HepG2 (cell line): ENCODE data around the gene HPD. TPM values are rescaled to one million over a fixed set of nuclear protein-coding genes. Genes with fewer than 3 reads are reported as not detected.

Experiments
- ATF1 ChIP-seq: IDR thresholded peaks from 2 replicates; pipeline ENCODE4 v1.6.1; 2016; ENCODE audit warnings: mild to moderate bottlenecking, control low read depth
- FOXK2 ChIP-seq: fragments of 450-650 bp; IDR thresholded peaks from 2 replicates; pipeline ENCODE4 v1.6.1; 2016
- GTF3A ChIP-seq: sonication (generic); formaldehyde crosslinking; conservative IDR thresholded peaks from 2 replicates; pipeline ENCODE4 v1.4.0; 2020; ENCODE audit warnings: mild to moderate bottlenecking, missing genetic modification reagents
- ISX ChIP-seq: sonication (generic); formaldehyde crosslinking; conservative IDR thresholded peaks from 2 replicates; pipeline ENCODE4 v1.5.0; 2020; ENCODE audit warnings: missing genetic modification reagents
- KDM1A ChIP-seq: IDR thresholded peaks from 2 replicates; pipeline ENCODE4 v1.6.1; 2016; ENCODE audit warnings: missing compliant biosample characterization
- PHF21A ChIP-seq: sonication (generic); formaldehyde crosslinking; IDR thresholded peaks from 2 replicates; pipeline ENCODE4 v1.5.0; 2020; ENCODE audit warnings: mild to moderate bottlenecking, missing genetic modification reagents
- REXO4 ChIP-seq: sonication (generic); formaldehyde crosslinking; IDR thresholded peaks from 2 replicates; pipeline ENCODE4 v1.8.0; 2022; ENCODE audit warnings: missing genetic modification reagents, mild to moderate bottlenecking, borderline replicate concordance
- SIN3A ChIP-seq: IDR thresholded peaks from 2 replicates; pipeline ENCODE4 v1.6.1; 2011; ENCODE audit warnings: low read depth, mild to moderate bottlenecking, control low read depth, low read length, borderline replicate concordance
- TMF1 ChIP-seq: sonication (generic); formaldehyde crosslinking; IDR thresholded peaks from 2 replicates; pipeline ENCODE4 v1.8.1; 2022; ENCODE audit warnings: low read depth, missing genetic modification reagents
- WIZ ChIP-seq: sonication (generic); formaldehyde crosslinking; IDR thresholded peaks from 2 replicates; pipeline ENCODE4 v1.5.1; 2020; ENCODE audit warnings: mild to moderate bottlenecking, missing genetic modification reagents
- ZFP36L1 ChIP-seq: sonication (generic); formaldehyde crosslinking; IDR thresholded peaks from 2 replicates; pipeline ENCODE4 v1.8.0; 2022; ENCODE audit warnings: mild to moderate bottlenecking, missing genetic modification reagents, moderate library complexity
- ZKSCAN5 ChIP-seq: sonication (generic); formaldehyde crosslinking; IDR thresholded peaks from 2 replicates; pipeline ENCODE4 v1.5.1; 2020; ENCODE audit warnings: mild to moderate bottlenecking, missing genetic modification reagents
- ZNF383 ChIP-seq: sonication (generic); formaldehyde crosslinking; IDR thresholded peaks from 2 replicates; pipeline ENCODE4 v1.4.0; 2020; ENCODE audit warnings: missing genetic modification reagents, mild to moderate bottlenecking, borderline replicate concordance
- ZNF430 ChIP-seq: sonication (generic); formaldehyde crosslinking; IDR thresholded peaks from 2 replicates; pipeline ENCODE4 v1.9.0; 2021; ENCODE audit warnings: mild to moderate bottlenecking, missing genetic modification reagents
- ZNF563 ChIP-seq: sonication (generic); formaldehyde crosslinking; IDR thresholded peaks from 2 replicates; pipeline ENCODE4 v1.8.0; 2022; ENCODE audit warnings: mild to moderate bottlenecking, moderate library complexity, missing genetic modification reagents
- ZSCAN30 ChIP-seq: sonication (generic); formaldehyde crosslinking; IDR thresholded peaks from 2 replicates; pipeline ENCODE4 v1.5.0; 2020; ENCODE audit warnings: mild to moderate bottlenecking, missing genetic modification reagents
- polyA plus RNA-seq, 8 experiments: library from polyadenylated mRNA; depleted of rRNA in 3 of 8; stranded (reverse) in 7 of 8; unstranded in 1 of 8; fragments of >200 nt; fragmentation: Illumina TruSeq in 4 of 8; extraction: Trizol in 4 of 8; gene quantifications; 2 replicates each; pipeline versions ENCODE4 v1.2.1 to v1.2.3, GENCODE V29; 2011 to 2016; ENCODE audit warnings: low read depth in 4 of 8, missing spikeins in 1 of 8, mixed read lengths in 1 of 8; ENCODE audit not compliant: insufficient read depth in 1 of 8
- total RNA-seq, 5 experiments: library from RNA; depleted of rRNA; stranded (reverse); fragments of >200 nt; fragmentation: Illumina TruSeq; extraction: Trizol; gene quantifications; 2 replicates each; pipeline ENCODE4 v1.2.3, GENCODE V29; 2016; ENCODE audit warnings: low read depth in 1 of 5
- TF ChIP-seq, protein P1 (sequence below): sonication (generic); formaldehyde crosslinking; conservative IDR thresholded peaks from 2 replicates; pipeline ENCODE4 v1.4.0; 2020; ENCODE audit warnings: missing genetic modification reagents
- TF ChIP-seq, protein P2 (sequence below): sonication (generic); formaldehyde crosslinking; IDR thresholded peaks from 2 replicates; pipeline ENCODE4 v1.8.1; 2023; ENCODE audit warnings: mild to moderate bottlenecking, missing genetic modification reagents
- TF ChIP-seq, protein P3 (sequence below): sonication (generic); formaldehyde crosslinking; IDR thresholded peaks from 2 replicates; pipeline ENCODE4 v1.4.0; 2020; ENCODE audit warnings: mild to moderate bottlenecking, missing genetic modification reagents
- TF ChIP-seq, protein P4 (sequence below): sonication (generic); formaldehyde crosslinking; IDR thresholded peaks from 2 replicates; pipeline ENCODE4 v1.4.0; 2020; ENCODE audit warnings: missing genetic modification reagents, borderline replicate concordance
- TF ChIP-seq, protein P5 (sequence below), 2 experiments: fragments of 450-650 bp in 1 of 2; sonication (generic) in 1 of 2; formaldehyde crosslinking; IDR thresholded peaks; 2 replicates each; pipeline versions ENCODE4 v1.5.0 to v1.8.0; 2020 to 2022; ENCODE audit warnings: mild to moderate bottlenecking in 1 of 2, missing genetic modification reagents in 1 of 2

Gene HPD
- total and polyA plus RNA-seq, 2 of the 13 experiments (the other 11 are each of a cell fraction or from before 2014, with no cell fraction given) = 120 to 195 TPM

DNA sequence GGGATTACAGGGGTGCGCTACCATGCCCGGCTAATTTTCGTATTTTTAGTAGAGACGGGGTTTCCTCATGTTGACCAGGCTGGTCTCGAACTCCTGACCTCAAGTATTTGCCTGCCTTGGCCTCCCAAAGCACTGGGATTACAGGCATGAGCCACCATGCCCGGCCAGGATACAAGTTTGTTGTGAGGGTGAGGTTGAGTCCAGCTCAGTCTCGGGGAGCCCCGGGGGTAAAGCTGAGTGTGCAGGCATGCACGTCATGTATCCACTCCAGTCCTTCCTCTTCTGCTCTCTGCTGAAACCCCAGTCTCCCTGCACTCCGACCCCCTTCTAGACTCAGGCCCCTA lies 369 bp downstream of the HPD start (continued):
- TF ChIP-seq, protein P1, sequence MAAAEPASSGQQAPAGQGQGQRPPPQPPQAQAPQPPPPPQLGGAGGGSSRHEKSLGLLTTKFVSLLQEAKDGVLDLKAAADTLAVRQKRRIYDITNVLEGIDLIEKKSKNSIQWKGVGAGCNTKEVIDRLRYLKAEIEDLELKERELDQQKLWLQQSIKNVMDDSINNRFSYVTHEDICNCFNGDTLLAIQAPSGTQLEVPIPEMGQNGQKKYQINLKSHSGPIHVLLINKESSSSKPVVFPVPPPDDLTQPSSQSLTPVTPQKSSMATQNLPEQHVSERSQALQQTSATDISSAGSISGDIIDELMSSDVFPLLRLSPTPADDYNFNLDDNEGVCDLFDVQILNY (CRISPR knock-in tag) = no peak
- TF ChIP-seq ISX (CRISPR knock-in tag) (0 out of 2 replicates have a peak, but pooled peaks have one; percentile 75), ZNF563 (CRISPR knock-in tag) (no peak), PHF21A (CRISPR knock-in tag) (no peak), FOXK2 (no peak), TMF1 (CRISPR knock-in tag) (0 out of 2 replicates have a peak, but pooled peaks have one; percentile 46), ATF1 (CRISPR knock-in tag) (no peak), KDM1A (no peak), REXO4 (CRISPR knock-in tag) (no peak), SIN3A (no peak), GTF3A (CRISPR knock-in tag) (no peak), ZKSCAN5 (CRISPR knock-in tag) (no peak), ZNF383 (CRISPR knock-in tag) (no peak), WIZ (CRISPR knock-in tag) (no peak), ZNF430 (0 out of 2 replicates have a peak, but pooled peaks have one; percentile 3), ZSCAN30 (CRISPR knock-in tag) (no peak), ZFP36L1 (CRISPR knock-in tag) (no peak)
- TF ChIP-seq, protein P2, sequence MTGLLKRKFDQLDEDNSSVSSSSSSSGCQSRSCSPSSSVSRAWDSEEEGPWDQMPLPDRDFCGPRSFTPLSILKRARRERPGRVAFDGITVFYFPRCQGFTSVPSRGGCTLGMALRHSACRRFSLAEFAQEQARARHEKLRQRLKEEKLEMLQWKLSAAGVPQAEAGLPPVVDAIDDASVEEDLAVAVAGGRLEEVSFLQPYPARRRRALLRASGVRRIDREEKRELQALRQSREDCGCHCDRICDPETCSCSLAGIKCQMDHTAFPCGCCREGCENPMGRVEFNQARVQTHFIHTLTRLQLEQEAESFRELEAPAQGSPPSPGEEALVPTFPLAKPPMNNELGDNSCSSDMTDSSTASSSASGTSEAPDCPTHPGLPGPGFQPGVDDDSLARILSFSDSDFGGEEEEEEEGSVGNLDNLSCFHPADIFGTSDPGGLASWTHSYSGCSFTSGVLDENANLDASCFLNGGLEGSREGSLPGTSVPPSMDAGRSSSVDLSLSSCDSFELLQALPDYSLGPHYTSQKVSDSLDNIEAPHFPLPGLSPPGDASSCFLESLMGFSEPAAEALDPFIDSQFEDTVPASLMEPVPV = no peak
- TF ChIP-seq, protein P3, sequence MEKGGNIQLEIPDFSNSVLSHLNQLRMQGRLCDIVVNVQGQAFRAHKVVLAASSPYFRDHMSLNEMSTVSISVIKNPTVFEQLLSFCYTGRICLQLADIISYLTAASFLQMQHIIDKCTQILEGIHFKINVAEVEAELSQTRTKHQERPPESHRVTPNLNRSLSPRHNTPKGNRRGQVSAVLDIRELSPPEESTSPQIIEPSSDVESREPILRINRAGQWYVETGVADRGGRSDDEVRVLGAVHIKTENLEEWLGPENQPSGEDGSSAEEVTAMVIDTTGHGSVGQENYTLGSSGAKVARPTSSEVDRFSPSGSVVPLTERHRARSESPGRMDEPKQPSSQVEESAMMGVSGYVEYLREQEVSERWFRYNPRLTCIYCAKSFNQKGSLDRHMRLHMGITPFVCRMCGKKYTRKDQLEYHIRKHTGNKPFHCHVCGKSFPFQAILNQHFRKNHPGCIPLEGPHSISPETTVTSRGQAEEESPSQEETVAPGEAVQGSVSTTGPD (CRISPR knock-in tag) = no peak
- TF ChIP-seq, protein P4, sequence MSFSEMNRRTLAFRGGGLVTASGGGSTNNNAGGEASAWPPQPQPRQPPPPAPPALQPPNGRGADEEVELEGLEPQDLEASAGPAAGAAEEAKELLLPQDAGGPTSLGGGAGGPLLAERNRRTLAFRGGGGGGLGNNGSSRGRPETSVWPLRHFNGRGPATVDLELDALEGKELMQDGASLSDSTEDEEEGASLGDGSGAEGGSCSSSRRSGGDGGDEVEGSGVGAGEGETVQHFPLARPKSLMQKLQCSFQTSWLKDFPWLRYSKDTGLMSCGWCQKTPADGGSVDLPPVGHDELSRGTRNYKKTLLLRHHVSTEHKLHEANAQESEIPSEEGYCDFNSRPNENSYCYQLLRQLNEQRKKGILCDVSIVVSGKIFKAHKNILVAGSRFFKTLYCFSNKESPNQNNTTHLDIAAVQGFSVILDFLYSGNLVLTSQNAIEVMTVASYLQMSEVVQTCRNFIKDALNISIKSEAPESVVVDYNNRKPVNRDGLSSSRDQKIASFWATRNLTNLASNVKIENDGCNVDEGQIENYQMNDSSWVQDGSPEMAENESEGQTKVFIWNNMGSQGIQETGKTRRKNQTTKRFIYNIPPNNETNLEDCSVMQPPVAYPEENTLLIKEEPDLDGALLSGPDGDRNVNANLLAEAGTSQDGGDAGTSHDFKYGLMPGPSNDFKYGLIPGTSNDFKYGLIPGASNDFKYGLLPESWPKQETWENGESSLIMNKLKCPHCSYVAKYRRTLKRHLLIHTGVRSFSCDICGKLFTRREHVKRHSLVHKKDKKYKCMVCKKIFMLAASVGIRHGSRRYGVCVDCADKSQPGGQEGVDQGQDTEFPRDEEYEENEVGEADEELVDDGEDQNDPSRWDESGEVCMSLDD (CRISPR knock-in tag) = peak; percentile 1; the same call in 1 of the 2 replicates
- TF ChIP-seq, protein P5, sequence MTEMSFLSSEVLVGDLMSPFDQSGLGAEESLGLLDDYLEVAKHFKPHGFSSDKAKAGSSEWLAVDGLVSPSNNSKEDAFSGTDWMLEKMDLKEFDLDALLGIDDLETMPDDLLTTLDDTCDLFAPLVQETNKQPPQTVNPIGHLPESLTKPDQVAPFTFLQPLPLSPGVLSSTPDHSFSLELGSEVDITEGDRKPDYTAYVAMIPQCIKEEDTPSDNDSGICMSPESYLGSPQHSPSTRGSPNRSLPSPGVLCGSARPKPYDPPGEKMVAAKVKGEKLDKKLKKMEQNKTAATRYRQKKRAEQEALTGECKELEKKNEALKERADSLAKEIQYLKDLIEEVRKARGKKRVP (CRISPR knock-in tag; IDR thresholded peaks at IDR 0.05) = no peak
